ENCODE results near the gene MAP3K14.

MAP3K14 gene

GRCh38 chr17:45271603-45272002 is 45.2 kb downstream of the MAP3K14 start:
- DNase-seq = no peak
- no peak overlapping the region for H3K9ac ChIP-seq (ENCODE audit: low read length)
- H4K5ac ChIP-seq (ENCODE audit: low read length) = no peak overlapping the region
- H3K4me1 ChIP-seq (ENCODE audit: control insufficient read depth, low read depth, low read length) = no peaks in the 10 kb centered on the region
- peaks cover 10% of the 10 kb centered on the region for H3K36me3 ChIP-seq (ENCODE audit: control insufficient read depth, insufficient read depth, low read length)
- no peak overlapping the region for H2AK5ac ChIP-seq (ENCODE audit: low read length)
- H3K56ac ChIP-seq (ENCODE audit: low read length) = no peak overlapping the region
- H3K4me2 ChIP-seq (ENCODE audit: low read length) = no peak overlapping the region
- no peak overlapping the region for H3K18ac ChIP-seq (ENCODE audit: low read length)
- H2BK15ac ChIP-seq (replicated peaks; ENCODE audit: low read depth) = no peak overlapping the region
- no peak overlapping the region for H3K4me3 ChIP-seq (ENCODE audit: low read length)
- H3K4ac ChIP-seq (ENCODE audit: low read depth, low read length) = no peak overlapping the region
- no peaks in the 10 kb centered on the region for H3K27me3 ChIP-seq (ENCODE audit: insufficient read depth, low read length, poor library complexity)
- no peak overlapping the region for H3K27ac ChIP-seq (ENCODE audit: low read depth, low read length)
- H3K23ac ChIP-seq (ENCODE audit: low read length) = no peak overlapping the region
- H3K79me1 ChIP-seq (ENCODE audit: low read length) = no peaks in the 10 kb centered on the region
- no peaks in the 10 kb centered on the region for H3K79me2 ChIP-seq (ENCODE audit: control insufficient read depth, insufficient read depth, low read length)
- no peak overlapping the region for H2BK5ac ChIP-seq (ENCODE audit: low read length)
- no peak overlapping the region for H2BK120ac ChIP-seq (ENCODE audit: low read depth, low read length)
- no CpG with 5 or more reads among the region's 3 CpGs for WGBS (ENCODE audit: extremely low coverage, insufficient coverage, low lambda C conversion rate)
- no peak overlapping the region for H4K8ac ChIP-seq (ENCODE audit: low read depth, low read length)

- Histone ChIP-seq H3K23ac (ENCODE audit: low read length) (no peak overlapping the region), H2BK5ac (ENCODE audit: low read length) (no peak overlapping the region), H3K4me3 (ENCODE audit: low read length) (no peak overlapping the region), H2BK120ac (ENCODE audit: low read depth, low read length) (no peak overlapping the region), H3K36me3 (ENCODE audit: control insufficient read depth, insufficient read depth, low read length) (peaks cover 10% of the 10 kb centered on the region), H3K9ac (ENCODE audit: low read length) (no peak overlapping the region), H3K4me2 (ENCODE audit: low read length) (no peak overlapping the region), H3K4me1 (ENCODE audit: control insufficient read depth, low read depth, low read length) (no peaks in the 10 kb centered on the region), H3K27ac (ENCODE audit: low read depth, low read length) (no peak overlapping the region), H3K18ac (ENCODE audit: low read length) (no peak overlapping the region), H3K56ac (ENCODE audit: low read length) (no peak overlapping the region), H3K4ac (ENCODE audit: low read depth, low read length) (no peak overlapping the region), H2BK15ac (replicated peaks; ENCODE audit: low read depth) (no peak overlapping the region), H3K79me2 (ENCODE audit: control insufficient read depth, insufficient read depth, low read length) (no peaks in the 10 kb centered on the region), H2AK5ac (ENCODE audit: low read length) (no peak overlapping the region), H4K5ac (ENCODE audit: low read length) (no peak overlapping the region), H4K8ac (ENCODE audit: low read depth, low read length) (no peak overlapping the region), H3K79me1 (ENCODE audit: low read length) (no peaks in the 10 kb centered on the region), H3K27me3 (ENCODE audit: insufficient read depth, low read length, poor library complexity) (no peaks in the 10 kb centered on the region)
- WGBS (ENCODE audit: extremely low coverage, insufficient coverage, low lambda C conversion rate) = no CpG with 5 or more reads among the region's 13 CpGs
- DNase-seq = peak; percentile 40
Observed at GRCh38 chr17:45270828-45271418, 45.9 kb downstream of the MAP3K14 start.

DNA sequence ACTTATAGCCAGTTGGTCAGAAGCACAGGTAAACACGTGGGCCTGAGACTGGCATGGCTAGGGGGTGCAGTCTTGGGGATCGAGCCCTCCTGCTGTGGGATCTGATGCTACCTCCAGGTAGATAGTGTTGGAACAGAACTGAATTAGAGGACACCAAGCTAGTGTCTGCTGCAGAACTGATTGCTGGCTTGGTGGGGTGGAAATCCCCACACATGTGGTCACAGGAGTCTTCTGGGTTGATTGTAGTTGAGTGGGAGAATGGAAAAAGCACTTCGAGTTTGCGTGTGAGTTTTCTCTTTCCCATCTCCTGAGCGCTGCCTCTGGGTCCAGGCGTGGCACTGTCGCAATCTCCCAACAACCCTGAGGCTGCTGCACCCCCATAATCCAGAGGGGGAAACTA is 46.9 kb downstream of the MAP3K14 start:
- H3K79me1 ChIP-seq (ENCODE audit: low read length) = no peaks in the 10 kb centered on the region
- H3K4me1 ChIP-seq (ENCODE audit: control insufficient read depth, low read depth, low read length) = no peaks in the 10 kb centered on the region
- H2BK120ac ChIP-seq (ENCODE audit: low read depth, low read length) = no peak overlapping the region
- H4K5ac ChIP-seq (ENCODE audit: low read length) = no peak overlapping the region
- no peak overlapping the region for H4K8ac ChIP-seq (ENCODE audit: low read depth, low read length)
- H3K27me3 ChIP-seq (ENCODE audit: insufficient read depth, low read length, poor library complexity) = no peaks in the 10 kb centered on the region
- no peak overlapping the region for H3K4me2 ChIP-seq (ENCODE audit: low read length)
- no peak overlapping the region for H3K56ac ChIP-seq (ENCODE audit: low read length)
- H3K36me3 ChIP-seq (ENCODE audit: control insufficient read depth, insufficient read depth, low read length) = peaks cover 10% of the 10 kb centered on the region
- no CpG with 5 or more reads among the region's 7 CpGs for WGBS (ENCODE audit: extremely low coverage, insufficient coverage, low lambda C conversion rate)
- H3K4me3 ChIP-seq (ENCODE audit: low read length) = no peak overlapping the region
- no peak overlapping the region for H2AK5ac ChIP-seq (ENCODE audit: low read length)
- H3K27ac ChIP-seq (ENCODE audit: low read depth, low read length) = no peak overlapping the region
- no peak overlapping the region for H3K23ac ChIP-seq (ENCODE audit: low read length)
- H3K79me2 ChIP-seq (ENCODE audit: control insufficient read depth, insufficient read depth, low read length) = no peaks in the 10 kb centered on the region
- H2BK15ac ChIP-seq (replicated peaks; ENCODE audit: low read depth) = no peak overlapping the region
- no peak for DNase-seq
- no peak overlapping the region for H3K4ac ChIP-seq (ENCODE audit: low read depth, low read length)
- H2BK5ac ChIP-seq (ENCODE audit: low read length) = no peak overlapping the region
- H3K9ac ChIP-seq (ENCODE audit: low read length) = no peak overlapping the region
- no peak overlapping the region for H3K18ac ChIP-seq (ENCODE audit: low read length)

DNA sequence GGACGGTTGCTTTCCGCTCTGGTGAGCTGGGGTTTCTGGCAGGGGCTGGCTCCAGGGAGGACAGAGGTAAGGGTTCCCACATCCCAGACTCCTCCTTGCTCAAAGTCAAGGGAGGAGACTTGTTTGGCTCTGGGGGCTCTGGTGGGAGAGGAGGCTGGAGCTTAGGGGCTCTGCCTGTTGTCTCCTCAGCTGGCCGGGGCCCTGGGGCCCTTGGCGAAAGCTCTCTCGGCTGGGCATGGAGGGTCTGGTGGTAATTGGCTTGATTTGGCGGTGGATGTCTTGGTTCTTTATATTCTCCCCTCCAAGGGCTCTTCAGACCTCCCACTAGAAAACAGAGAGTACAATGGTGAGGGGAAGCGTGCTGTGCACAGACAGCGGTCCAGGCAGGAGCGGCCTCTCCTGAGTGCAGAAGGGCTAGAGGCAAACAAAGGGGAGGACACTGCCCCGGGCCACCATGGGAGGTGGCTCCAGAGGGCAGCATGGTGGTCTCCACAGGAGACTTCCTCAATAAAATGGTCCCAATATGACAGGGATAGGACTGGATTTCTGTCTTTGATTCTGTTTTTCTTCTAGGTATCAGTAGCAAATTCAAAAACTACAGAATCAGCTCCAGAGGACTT is 49.3 kb downstream of the MAP3K14 start:
- Histone ChIP-seq H3K4ac (ENCODE audit: low read depth, low read length) (no peak overlapping the region), H3K4me2 (ENCODE audit: low read length) (no peak overlapping the region), H4K8ac (ENCODE audit: low read depth, low read length) (no peak overlapping the region), H3K79me2 (ENCODE audit: control insufficient read depth, insufficient read depth, low read length) (no peaks in the 10 kb centered on the region), H3K4me3 (ENCODE audit: low read length) (no peak overlapping the region), H2BK5ac (ENCODE audit: low read length) (no peak overlapping the region), H3K18ac (ENCODE audit: low read length) (no peak overlapping the region), H4K5ac (ENCODE audit: low read length) (no peak overlapping the region), H3K4me1 (ENCODE audit: control insufficient read depth, low read depth, low read length) (no peaks in the 10 kb centered on the region), H2AK5ac (ENCODE audit: low read length) (no peak overlapping the region), H2BK120ac (ENCODE audit: low read depth, low read length) (no peak overlapping the region), H3K9ac (ENCODE audit: low read length) (no peak overlapping the region), H3K23ac (ENCODE audit: low read length) (no peak overlapping the region), H3K36me3 (ENCODE audit: control insufficient read depth, insufficient read depth, low read length) (peaks cover 10% of the 10 kb centered on the region), H3K79me1 (ENCODE audit: low read length) (no peaks in the 10 kb centered on the region), H2BK15ac (replicated peaks; ENCODE audit: low read depth) (no peak overlapping the region), H3K27ac (ENCODE audit: low read depth, low read length) (no peak overlapping the region), H3K56ac (ENCODE audit: low read length) (no peak overlapping the region), H3K27me3 (ENCODE audit: insufficient read depth, low read length, poor library complexity) (no peaks in the 10 kb centered on the region)
- DNase-seq = no peak
- WGBS (ENCODE audit: extremely low coverage, insufficient coverage, low lambda C conversion rate) = no CpG with 5 or more reads among the region's 10 CpGs

DNA sequence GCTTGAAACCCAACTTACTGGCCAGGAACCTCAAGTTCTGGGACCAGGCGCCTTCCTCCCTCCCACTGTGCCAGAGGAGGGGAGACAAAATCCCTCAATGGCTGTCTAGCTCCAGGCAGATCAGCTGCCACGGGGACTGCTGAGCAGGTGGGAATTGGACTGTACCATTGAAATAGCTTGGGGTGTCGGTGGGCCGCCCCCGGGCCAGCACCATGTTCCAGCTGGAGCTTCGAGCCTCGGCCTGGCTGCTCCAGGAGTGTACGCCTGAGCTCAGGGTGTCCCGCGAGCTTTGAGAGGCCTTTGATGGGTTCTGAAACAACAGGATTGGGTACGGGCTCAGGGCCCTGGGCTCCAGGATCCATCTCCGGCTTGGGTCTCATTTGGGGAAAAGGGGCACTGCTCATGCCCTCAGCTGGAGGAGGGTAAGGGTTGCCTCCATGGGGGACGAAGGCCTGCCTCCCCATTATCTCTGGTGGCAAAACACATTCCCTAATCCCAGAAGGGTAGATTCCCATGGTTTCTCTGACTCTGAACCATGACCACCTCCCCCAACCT is 50.4 kb downstream of the MAP3K14 start:
- WGBS (ENCODE audit: extremely low coverage, insufficient coverage, low lambda C conversion rate) = no CpG with 5 or more reads among the region's 13 CpGs
- H3K36me3 ChIP-seq (ENCODE audit: control insufficient read depth, insufficient read depth, low read length) = peaks cover 10% of the 10 kb centered on the region
- H3K56ac ChIP-seq (ENCODE audit: low read length) = no peak overlapping the region
- H2AK5ac ChIP-seq (ENCODE audit: low read length) = no peak overlapping the region
- H3K79me2 ChIP-seq (ENCODE audit: control insufficient read depth, insufficient read depth, low read length) = no peaks in the 10 kb centered on the region
- no peak overlapping the region for H4K5ac ChIP-seq (ENCODE audit: low read length)
- no peak overlapping the region for H3K27ac ChIP-seq (ENCODE audit: low read depth, low read length)
- H3K4me2 ChIP-seq (ENCODE audit: low read length) = no peak overlapping the region
- H3K9ac ChIP-seq (ENCODE audit: low read length) = no peak overlapping the region
- no peak for DNase-seq
- no peak overlapping the region for H4K8ac ChIP-seq (ENCODE audit: low read depth, low read length)
- H3K4me1 ChIP-seq (ENCODE audit: control insufficient read depth, low read depth, low read length) = no peaks in the 10 kb centered on the region
- no peak overlapping the region for H3K4ac ChIP-seq (ENCODE audit: low read depth, low read length)
- no peaks in the 10 kb centered on the region for H3K27me3 ChIP-seq (ENCODE audit: insufficient read depth, low read length, poor library complexity)
- no peak overlapping the region for H3K4me3 ChIP-seq (ENCODE audit: low read length)
- no peak overlapping the region for H3K18ac ChIP-seq (ENCODE audit: low read length)
- H2BK15ac ChIP-seq (replicated peaks; ENCODE audit: low read depth) = no peak overlapping the region
- H2BK5ac ChIP-seq (ENCODE audit: low read length) = no peak overlapping the region
- no peak overlapping the region for H2BK120ac ChIP-seq (ENCODE audit: low read depth, low read length)
- no peak overlapping the region for H3K23ac ChIP-seq (ENCODE audit: low read length)
- no peaks in the 10 kb centered on the region for H3K79me1 ChIP-seq (ENCODE audit: low read length)

Measured in mesendoderm (in vitro differentiated cells).